ENCODE measurements around the gene RMND1. TPM values are rescaled to one million over a fixed set of nuclear protein-coding genes. Genes with fewer than 3 reads are reported as not detected.
A peak's percentile ranks its signal among the peaks of the same experiment; 100 is the strongest.

RMND1 gene
- total and polyA plus RNA-seq, 2 of the 13 experiments (the other 11 are each of a cell fraction or from before 2014, with no cell fraction given): 34.0 to 72.5 TPM

DNA sequence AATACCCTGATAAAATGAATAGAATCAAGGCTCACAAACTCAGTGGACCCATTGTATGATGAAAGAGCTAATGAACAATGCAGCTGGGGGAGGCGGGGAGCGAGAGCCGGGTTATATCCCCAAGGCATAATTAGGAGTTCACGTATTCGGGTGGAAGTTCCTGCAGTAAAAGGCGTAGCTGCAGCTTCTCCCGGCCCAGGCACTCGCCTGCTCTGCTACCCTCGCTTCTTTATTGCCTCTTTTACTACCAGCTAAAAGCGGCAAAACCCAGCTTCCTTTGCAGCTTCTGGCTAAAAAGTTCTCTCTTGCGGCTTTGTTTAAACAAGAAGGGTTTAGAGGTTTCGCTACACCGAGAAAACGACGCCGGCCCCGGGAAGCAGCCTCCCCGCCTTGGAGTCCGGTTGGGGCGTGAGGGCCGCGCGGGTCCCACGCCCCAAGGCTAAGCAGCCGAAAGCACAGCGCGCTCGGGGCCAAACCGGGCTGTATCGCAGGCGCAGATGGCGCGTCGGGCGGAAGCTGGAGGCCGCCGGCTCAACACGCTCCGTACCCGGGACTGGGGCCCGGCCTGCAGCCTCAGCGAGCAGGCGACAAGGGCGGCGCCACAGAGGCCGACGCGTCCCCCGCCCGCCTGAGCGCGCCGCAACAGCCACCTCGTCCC, 62.2 kb downstream of the RMND1 start (continued):
- TF ChIP-seq ZNF138 (CRISPR knock-in tag; IDR thresholded peaks at IDR 0.05; ENCODE audit: low read depth) (0 out of 2 replicates have a peak, but pooled peaks have one; percentile 73), RBFOX2 (IDR thresholded peaks at IDR 0.05; ENCODE audit: low read depth, low read length) (peak; percentile 96), KAT8 (CRISPR knock-in tag; IDR thresholded peaks at IDR 0.05) (peak; percentile 46; the same call in 1 of the 2 replicates), PCBP1 (IDR thresholded peaks at IDR 0.05; ENCODE audit: borderline replicate concordance, low read depth, low read length) (no peak), ZNF792 (CRISPR knock-in tag; IDR thresholded peaks at IDR 0.05) (no peak; the same call in 1 of the 2 replicates), FOXP4 (CRISPR knock-in tag; IDR thresholded peaks at IDR 0.05) (peak; percentile 52; the same call in 1 of the 2 replicates), ONECUT2 (CRISPR knock-in tag; IDR thresholded peaks at IDR 0.05) (0 out of 2 replicates have a peak, but pooled peaks have one; percentile 12), ZNF644 (CRISPR knock-in tag; IDR thresholded peaks at IDR 0.05; ENCODE audit: low read depth) (no peak), ZNF619 (CRISPR knock-in tag; IDR thresholded peaks at IDR 0.05) (no peak), MTA3 (CRISPR knock-in tag; IDR thresholded peaks at IDR 0.05) (no peak), ZNF883 (CRISPR knock-in tag; IDR thresholded peaks at IDR 0.05; ENCODE audit: not compliant biosample characterization) (peak; percentile 79), ZC3H4 (CRISPR knock-in tag; IDR thresholded peaks at IDR 0.05; ENCODE audit: borderline replicate concordance) (0 out of 2 replicates have a peak, but pooled peaks have one; percentile 61), ZNF580 (CRISPR knock-in tag; IDR thresholded peaks at IDR 0.05; ENCODE audit: borderline replicate concordance, low read depth) (peak; percentile 35; the same call in 1 of the 2 replicates), ZNF34 (CRISPR knock-in tag; IDR thresholded peaks at IDR 0.05; ENCODE audit: borderline replicate concordance) (peak; percentile 29; the same call in 1 of the 2 replicates), RARA (CRISPR knock-in tag; IDR thresholded peaks at IDR 0.05) (peak; percentile 41), ZNF83 (CRISPR knock-in tag; IDR thresholded peaks at IDR 0.05; ENCODE audit: borderline replicate concordance) (peak; percentile 41; the same call in 1 of the 2 replicates), RNF219 (CRISPR knock-in tag; IDR thresholded peaks at IDR 0.05) (0 out of 2 replicates have a peak, but pooled peaks have one; percentile 61), CBX5 (CRISPR knock-in tag; IDR thresholded peaks at IDR 0.05; ENCODE audit: borderline replicate concordance) (peak; percentile 30; the same call in 1 of the 2 replicates)
- TF ChIP-seq, protein P1, sequence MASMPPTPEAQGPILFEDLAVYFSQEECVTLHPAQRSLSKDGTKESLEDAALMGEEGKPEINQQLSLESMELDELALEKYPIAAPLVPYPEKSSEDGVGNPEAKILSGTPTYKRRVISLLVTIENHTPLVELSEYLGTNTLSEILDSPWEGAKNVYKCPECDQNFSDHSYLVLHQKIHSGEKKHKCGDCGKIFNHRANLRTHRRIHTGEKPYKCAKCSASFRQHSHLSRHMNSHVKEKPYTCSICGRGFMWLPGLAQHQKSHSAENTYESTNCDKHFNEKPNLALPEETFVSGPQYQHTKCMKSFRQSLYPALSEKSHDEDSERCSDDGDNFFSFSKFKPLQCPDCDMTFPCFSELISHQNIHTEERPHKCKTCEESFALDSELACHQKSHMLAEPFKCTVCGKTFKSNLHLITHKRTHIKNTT (CRISPR knock-in tag; IDR thresholded peaks at IDR 0.05): no peak
- TF ChIP-seq, protein P2, sequence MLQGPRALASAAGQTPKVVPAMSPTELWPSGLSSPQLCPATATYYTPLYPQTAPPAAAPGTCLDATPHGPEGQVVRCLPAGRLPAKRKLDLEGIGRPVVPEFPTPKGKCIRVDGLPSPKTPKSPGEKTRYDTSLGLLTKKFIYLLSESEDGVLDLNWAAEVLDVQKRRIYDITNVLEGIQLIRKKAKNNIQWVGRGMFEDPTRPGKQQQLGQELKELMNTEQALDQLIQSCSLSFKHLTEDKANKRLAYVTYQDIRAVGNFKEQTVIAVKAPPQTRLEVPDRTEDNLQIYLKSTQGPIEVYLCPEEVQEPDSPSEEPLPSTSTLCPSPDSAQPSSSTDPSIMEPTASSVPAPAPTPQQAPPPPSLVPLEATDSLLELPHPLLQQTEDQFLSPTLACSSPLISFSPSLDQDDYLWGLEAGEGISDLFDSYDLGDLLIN (CRISPR knock-in tag; IDR thresholded peaks at IDR 0.05; ENCODE audit: borderline replicate concordance): peak; percentile 83; the same call in 1 of the 2 replicates
- TF ChIP-seq, protein P3, sequence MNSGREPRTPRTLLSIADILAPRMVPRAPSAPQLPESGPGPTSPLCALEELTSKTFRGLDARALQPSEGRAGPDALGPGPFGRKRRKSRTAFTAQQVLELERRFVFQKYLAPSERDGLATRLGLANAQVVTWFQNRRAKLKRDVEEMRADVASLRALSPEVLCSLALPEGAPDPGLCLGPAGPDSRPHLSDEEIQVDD (CRISPR knock-in tag; IDR thresholded peaks at IDR 0.05; ENCODE audit: borderline replicate concordance): peak; percentile 95

All from HepG2 (cell line).